A673 (cell line): ENCODE results near the gene TLR1.

Experiments
- CTCF ChIP-seq: fragments of 300-800, 200-600 bp; sonication (generic); conservative IDR thresholded peaks from 2 replicates; pipeline ENCODE4 v1.5.1; 2017; ENCODE audit warnings: low read depth, mild to moderate bottlenecking, antibody characterized with exemption, low read length, moderate library complexity, mixed read lengths
- EZH2 ChIP-seq: fragments of 200-600 bp; sonication (generic); IDR thresholded peaks from 2 replicates; pipeline ENCODE4 v1.6.1; 2017; ENCODE audit warnings: borderline replicate concordance, low read depth, mild to moderate bottlenecking, mixed read lengths, antibody characterized with exemption, low read length; ENCODE audit not compliant: poor library complexity, severe bottlenecking

GRCh38 chr4:38814386-38814785 lies 9.8 kb upstream of the TLR1 start:
- TF ChIP-seq EZH2 (no peak), CTCF (no peak)
